ENCODE data around the gene ARL6.

DNA sequence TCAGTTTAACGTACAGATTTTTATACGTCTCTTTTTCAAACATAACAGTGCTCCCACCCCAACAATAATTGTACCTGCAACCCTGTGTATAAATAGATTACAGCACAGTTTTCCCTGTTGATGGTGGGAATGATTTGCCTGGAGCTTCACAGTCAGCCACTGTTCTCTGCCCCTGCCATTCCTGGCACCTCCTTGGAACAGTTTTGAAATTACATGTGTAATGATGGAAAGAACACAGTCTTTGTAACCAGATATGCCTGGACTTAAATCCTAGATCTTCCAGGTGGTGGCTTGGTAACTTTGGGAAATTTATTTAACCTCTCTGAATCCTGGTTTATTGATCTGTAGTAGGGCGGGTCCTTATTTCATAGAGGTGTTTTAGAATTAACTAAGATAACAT, 84.2 kb downstream of the ARL6 start:
- TF ChIP-seq, protein P1, sequence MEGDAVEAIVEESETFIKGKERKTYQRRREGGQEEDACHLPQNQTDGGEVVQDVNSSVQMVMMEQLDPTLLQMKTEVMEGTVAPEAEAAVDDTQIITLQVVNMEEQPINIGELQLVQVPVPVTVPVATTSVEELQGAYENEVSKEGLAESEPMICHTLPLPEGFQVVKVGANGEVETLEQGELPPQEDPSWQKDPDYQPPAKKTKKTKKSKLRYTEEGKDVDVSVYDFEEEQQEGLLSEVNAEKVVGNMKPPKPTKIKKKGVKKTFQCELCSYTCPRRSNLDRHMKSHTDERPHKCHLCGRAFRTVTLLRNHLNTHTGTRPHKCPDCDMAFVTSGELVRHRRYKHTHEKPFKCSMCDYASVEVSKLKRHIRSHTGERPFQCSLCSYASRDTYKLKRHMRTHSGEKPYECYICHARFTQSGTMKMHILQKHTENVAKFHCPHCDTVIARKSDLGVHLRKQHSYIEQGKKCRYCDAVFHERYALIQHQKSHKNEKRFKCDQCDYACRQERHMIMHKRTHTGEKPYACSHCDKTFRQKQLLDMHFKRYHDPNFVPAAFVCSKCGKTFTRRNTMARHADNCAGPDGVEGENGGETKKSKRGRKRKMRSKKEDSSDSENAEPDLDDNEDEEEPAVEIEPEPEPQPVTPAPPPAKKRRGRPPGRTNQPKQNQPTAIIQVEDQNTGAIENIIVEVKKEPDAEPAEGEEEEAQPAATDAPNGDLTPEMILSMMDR (IDR thresholded peaks at IDR 0.05) = no peak
- TF ChIP-seq POLR2A (IDR thresholded peaks at IDR 0.05) = no peak
